ENCODE results near the gene RNF146. TPM values are rescaled to one million over a fixed set of nuclear protein-coding genes. Genes with fewer than 3 reads are reported as not detected.

Gene RNF146
- polyA plus RNA-seq, 4 donors = 75.9 to 92.1 (median 91.1) TPM

Other genes starting within 250 kb of the RNF146 start
- 10 to 100 TPM; 12.2 to 28.0 (median 20.7) TPM for gene RSPO3, start 148.2 kb upstream of the RNF146 start, polyA plus RNA-seq (ENCODE audit: insufficient read length in 4 of 4)
- gene ECHDC1, start 76.7 kb downstream of the RNF146 start, polyA plus RNA-seq (ENCODE audit: insufficient read length in 4 of 4) = 10 to 100 TPM; 79.6 to 98.7 (median 90.0) TPM
- gene KIAA0408, start 192.5 kb downstream of the RNF146 start, polyA plus RNA-seq (ENCODE audit: insufficient read length in 4 of 4) = 1 to 10 TPM; 3.5 to 5.5 (median 4.1) TPM